Keratinocyte (primary cell): ENCODE data around the gene ADAMTS1. TPM values are rescaled to one million over a fixed set of nuclear protein-coding genes. Genes with fewer than 3 reads are reported as not detected.

ENCODE experiments used
- DNase-seq: peaks from one replicate; pipeline ENCODE4 v3.0.0-alpha.2; 2011; ENCODE audit warnings: low read depth, missing footprints, low spot score
- FAIRE-seq: peaks from 2 replicates; lab custom pipeline; 2011; peaks lifted over from hg19 to GRCh38; lab: Jason Lieb, UNC
- H2AFZ ChIP-seq: 2 replicates; pipeline ENCODE4 v1.6.0; 2012; ENCODE audit warnings: low read length, control low read depth, inconsistent platforms; ENCODE audit not compliant: control insufficient read depth
- H3K27ac ChIP-seq: 2 replicates; pipeline ENCODE4 v1.5.1; 2011; ENCODE audit warnings: low read length; ENCODE audit not compliant: control insufficient read depth, insufficient read depth
- H3K27me3 ChIP-seq: 3 replicates; pipeline ENCODE4 v1.6.0; 2011; ENCODE audit warnings: low read length; ENCODE audit not compliant: control insufficient read depth, insufficient read depth; ENCODE audit errors: extremely low read depth
- H3K36me3 ChIP-seq, 2 experiments: 2 replicates in 1 of 2; 3 replicates in 1 of 2; pipeline ENCODE4 v1.5.1; 2011; ENCODE audit warnings: low read length in 2 of 2, mild to moderate bottlenecking in 1 of 2; ENCODE audit not compliant: control insufficient read depth in 2 of 2, insufficient read depth in 2 of 2; ENCODE audit errors: extremely low read depth in 1 of 2
- H3K4me1 ChIP-seq: 3 replicates; pipeline ENCODE4 v1.5.1; 2011; ENCODE audit warnings: low read length; ENCODE audit not compliant: control insufficient read depth, insufficient read depth; ENCODE audit errors: extremely low read depth
- H3K4me2 ChIP-seq: 3 replicates; pipeline ENCODE4 v1.6.0; 2011; ENCODE audit warnings: low read depth, low read length; ENCODE audit not compliant: control insufficient read depth, insufficient read depth; ENCODE audit errors: extremely low read depth
- H3K4me3 ChIP-seq, 3 experiments: fragments of 200-600 bp in 1 of 3; sonication (generic) in 1 of 3; 2 replicates in 2 of 3; 3 replicates in 1 of 3; pipeline ENCODE4 v1.5.1; 2011 to 2016; ENCODE audit warnings: low read length in 3 of 3, mild to moderate bottlenecking in 3 of 3, control low read depth in 2 of 3, inconsistent platforms in 1 of 3, low read depth in 1 of 3, mixed read lengths in 1 of 3, mixed run types in 1 of 3, moderate library complexity in 1 of 3; ENCODE audit not compliant: control insufficient read depth in 2 of 3, insufficient read depth in 2 of 3; ENCODE audit errors: extremely low read depth in 1 of 3
- H3K79me2 ChIP-seq: 2 replicates; pipeline ENCODE4 v1.6.0; 2012; ENCODE audit warnings: low read length; ENCODE audit not compliant: control insufficient read depth, insufficient read depth
- H3K9ac ChIP-seq: 3 replicates; pipeline ENCODE4 v1.6.0; 2011; ENCODE audit warnings: low read length; ENCODE audit not compliant: control insufficient read depth, insufficient read depth; ENCODE audit errors: extremely low read depth
- H3K9me1 ChIP-seq: 3 replicates; pipeline ENCODE4 v1.6.0; 2011; ENCODE audit warnings: low read length; ENCODE audit not compliant: control insufficient read depth, insufficient read depth; ENCODE audit errors: extremely low read depth
- H3K9me3 ChIP-seq: 2 replicates; pipeline ENCODE4 v1.5.1; 2012; ENCODE audit warnings: low read depth, low read length; ENCODE audit not compliant: control insufficient read depth
- H4K20me1 ChIP-seq: 3 replicates; pipeline ENCODE4 v1.6.0; 2011; ENCODE audit warnings: low read length; ENCODE audit not compliant: control insufficient read depth, insufficient read depth; ENCODE audit errors: extremely low read depth
- CTCF ChIP-seq, 3 experiments: IDR thresholded peaks in 1 of 3; conservative IDR thresholded peaks in 1 of 3; optimal IDR thresholded peaks in 1 of 3; 2 replicates in 2 of 3; 3 replicates in 1 of 3; pipeline versions ENCODE3 to v1.5.1; 2011; ENCODE audit warnings: low read length in 3 of 3, mild to moderate bottlenecking in 3 of 3, moderate library complexity in 2 of 3, control low read depth in 1 of 3, inconsistent platforms in 1 of 3; ENCODE audit not compliant: insufficient read depth in 2 of 3; ENCODE audit errors: extremely low read depth in 1 of 3
- EZH2 ChIP-seq: IDR thresholded peaks from one replicate; pipeline ENCODE4 v1.6.1; 2012; ENCODE audit warnings: inconsistent platforms, mild to moderate bottlenecking, low read length, moderate library complexity
- dilution Hi-C: fragments of 300-500 bp; cut with MboI; formaldehyde crosslinking; loops from one replicate; pipeline ENCODE4 v1.7.0; 2020; ENCODE audit warnings: low sequenced_read_pairs; ENCODE audit not compliant: extremely low pct_ligation_motif_present
- polyA plus RNA-seq, 5 experiments: library from polyadenylated mRNA; depleted of rRNA in 3 of 5; stranded (reverse) in 3 of 5; stranded (forward) in 1 of 5; unstranded in 1 of 5; fragments of >200 nt; gene quantifications; 1 replicate in 1 of 5; 2 replicates in 3 of 5; 3 replicates in 1 of 5; pipeline versions ENCODE4 v1.2.1 to v1.2.3, GENCODE V29; 2011 to 2012; ENCODE audit warnings: missing spikeins in 2 of 5, low read depth in 1 of 5, low replicate concordance in 1 of 5

ADAMTS1 gene
- polyA plus RNA-seq, 1 donor (not counting 4 experiments of a cell fraction or from before 2014, with no cell fraction given), result 344 TPM

DNA sequence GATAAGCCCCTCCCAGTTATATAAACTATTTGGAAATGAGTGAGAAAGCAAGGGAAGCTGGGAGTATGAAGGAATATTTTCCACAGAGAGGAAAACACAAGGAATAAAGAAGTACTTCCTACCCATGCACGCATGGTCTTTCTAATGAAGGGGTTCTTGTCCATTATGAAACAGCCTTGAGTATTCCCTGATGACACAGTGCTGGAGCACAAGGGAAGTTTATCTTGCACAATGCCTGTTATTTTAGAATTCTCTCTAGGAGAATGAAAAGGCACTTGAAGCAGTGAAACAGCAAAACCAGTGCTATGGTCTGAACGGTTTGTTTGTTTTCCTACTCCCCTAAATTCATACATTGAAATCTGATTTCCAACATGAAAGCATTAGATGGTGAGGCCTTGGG is 38.6 kb upstream of the ADAMTS1 start:
- Histone ChIP-seq H3K79me2 (no peaks in the 10 kb centered on the region), H3K4me3 (no peak overlapping the region), H2AFZ (no peak overlapping the region), H3K36me3 (no peaks in the 10 kb centered on the region), H3K9ac (no peak overlapping the region), H3K9me1 (no peaks in the 10 kb centered on the region), H3K27me3 (no peaks in the 10 kb centered on the region), H4K20me1 (no peaks in the 10 kb centered on the region), H3K27ac (no peak overlapping the region), H3K9me3 (no peaks in the 10 kb centered on the region), H3K4me1 (no peaks in the 10 kb centered on the region), H3K4me2 (no peak overlapping the region)
- FAIRE-seq, result no peak
- dilution Hi-C loops, result no loop called here
- DNase-seq, result no peak
- no peak for TF ChIP-seq CTCF (optimal IDR thresholded peaks at IDR 0.05 in 1 of 3, IDR thresholded peaks at IDR 0.05 in 1 of 3, conservative IDR thresholded peaks at IDR 0.05 in 1 of 3; ENCODE audit: extremely low read depth in 1 of 3, insufficient read depth in 2 of 3, low read length in 3 of 3)

- no peak overlapping the region for H3K4me3 ChIP-seq
- no peaks in the 10 kb centered on the region for H3K79me2 ChIP-seq
- no peak overlapping the region for H3K4me2 ChIP-seq
- H3K27ac ChIP-seq, result no peak overlapping the region
- DNase-seq (no peak), FAIRE-seq (no peak)
- no peaks in the 10 kb centered on the region for H3K9me3 ChIP-seq
- H3K36me3 ChIP-seq, result no peaks in the 10 kb centered on the region
- H3K9ac ChIP-seq, result no peak overlapping the region
- H3K27me3 ChIP-seq, result no peaks in the 10 kb centered on the region
- dilution Hi-C loops, result no loop called here
- no peak for TF ChIP-seq EZH2
- no peak for TF ChIP-seq CTCF (optimal IDR thresholded peaks at IDR 0.05 in 1 of 3, IDR thresholded peaks at IDR 0.05 in 1 of 3, conservative IDR thresholded peaks at IDR 0.05 in 1 of 3; ENCODE audit: extremely low read depth in 1 of 3, insufficient read depth in 2 of 3, low read length in 3 of 3)
- no peak overlapping the region for H2AFZ ChIP-seq
- H4K20me1 ChIP-seq, result no peaks in the 10 kb centered on the region
- H3K9me1 ChIP-seq, result no peaks in the 10 kb centered on the region
- H3K4me1 ChIP-seq, result no peaks in the 10 kb centered on the region
These were observed 36.5 kb upstream of the ADAMTS1 start for GRCh38 chr21:26881504-26882228.
